Measurements from ENCODE around the gene PCDHB9.
"Not testable (repeated sequence)": the region's sequence is repeated elsewhere in the genome, so short reads cannot be mapped to it uniquely, and the experiment has no call there.

PCDHB9 gene

GRCh38 chr5:141223112-141223783 is 36.3 kb downstream of the PCDHB9 start, which contains the start of gene PCDHB14:
Gene PCDHB14, plus strand, starts transcription at chr5:141223343. Its CDS starts 163 bp downstream, at chr5:141223506.
- no peak for FAIRE-seq
- no peak for DNase-seq (ENCODE audit: insufficient read length, low spot score)
- TF ChIP-seq POU2F2 (IDR thresholded peaks at IDR 0.05; ENCODE audit: low read depth, low read length) (no peak), PAX5 (IDR thresholded peaks at IDR 0.05; ENCODE audit: insufficient read depth, low read length, severe bottlenecking) (no peak), TAF1 (IDR thresholded peaks at IDR 0.05; ENCODE audit: low read depth, low read length) (no peak), POLR2A (IDR thresholded peaks at IDR 0.05; ENCODE audit: low read depth, low read length) (no peak), POLR2AphosphoS5 (IDR thresholded peaks at IDR 0.05; ENCODE audit: low read depth, low read length) (no peak)

- FAIRE-seq; DNase-seq (ENCODE audit: insufficient read length, low spot score): not testable (repeated sequence)
These were observed 37.9 kb downstream of the PCDHB9 start for GRCh38 chr5:141224844-141225243.

- DNase-seq (ENCODE audit: insufficient read length, low spot score); FAIRE-seq: not testable (repeated sequence)
These were observed 38.5 kb downstream of the PCDHB9 start for GRCh38 chr5:141225421-141225820.

DNA sequence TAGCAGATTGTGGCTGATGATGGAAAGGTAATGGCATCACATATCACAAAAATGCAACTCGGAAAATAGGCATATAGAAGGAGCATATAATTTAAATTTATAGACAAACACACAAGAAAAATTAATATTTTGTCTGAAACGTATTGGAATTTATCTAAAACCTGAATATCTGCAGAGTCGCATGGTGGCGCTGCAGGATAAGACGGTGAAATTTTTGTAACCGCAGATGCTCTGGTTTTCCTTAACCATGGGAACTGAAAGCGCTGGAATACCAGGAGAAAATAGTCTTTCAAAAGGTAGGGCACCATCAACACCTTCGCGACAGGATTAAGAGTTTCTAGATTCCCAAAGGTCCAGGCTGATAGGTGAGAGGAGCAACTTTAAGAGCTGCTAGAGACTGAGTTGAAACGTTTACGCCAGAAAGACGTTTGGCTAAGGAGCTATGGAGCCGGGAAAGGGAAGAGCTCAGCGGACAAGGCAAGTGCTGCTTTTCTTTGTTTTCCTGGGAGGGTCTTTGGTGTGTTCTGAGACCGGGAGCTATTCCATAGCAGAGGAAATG is 47.2 kb downstream of the PCDHB9 start:
- TF ChIP-seq POLR2A (IDR thresholded peaks at IDR 0.05; ENCODE audit: low read depth, low read length) = no peak
- TF ChIP-seq POU2F2 (IDR thresholded peaks at IDR 0.05; ENCODE audit: low read depth, low read length) = no peak
- TF ChIP-seq POLR2AphosphoS5 (IDR thresholded peaks at IDR 0.05; ENCODE audit: low read depth, low read length) = no peak
- no peak for TF ChIP-seq PAX5 (IDR thresholded peaks at IDR 0.05; ENCODE audit: insufficient read depth, low read length, severe bottlenecking)
- no peak for TF ChIP-seq SPI1 (IDR thresholded peaks at IDR 0.05; ENCODE audit: low read depth, low read length)
- DNase-seq (ENCODE audit: insufficient read length, low spot score) (no peak), FAIRE-seq (no peak)

- DNase-seq (ENCODE audit: insufficient read length, low spot score) = not testable (repeated sequence)
These were observed 49.0 kb downstream of the PCDHB9 start for GRCh38 chr5:141235922-141236321.

GRCh38 chr5:141236516-141237313 is 49.8 kb downstream of the PCDHB9 start:
- FAIRE-seq (no peak), DNase-seq (ENCODE audit: insufficient read length, low spot score) (no peak)
- TF ChIP-seq POLR2AphosphoS5 (IDR thresholded peaks at IDR 0.05; ENCODE audit: low read depth, low read length) (no peak), SPI1 (IDR thresholded peaks at IDR 0.05; ENCODE audit: low read depth, low read length) (no peak), TAF1 (IDR thresholded peaks at IDR 0.05; ENCODE audit: low read depth, low read length) (no peak), PAX5 (IDR thresholded peaks at IDR 0.05; ENCODE audit: insufficient read depth, low read length, severe bottlenecking) (no peak), POU2F2 (IDR thresholded peaks at IDR 0.05; ENCODE audit: low read depth, low read length) (no peak), POLR2A (IDR thresholded peaks at IDR 0.05; ENCODE audit: low read depth, low read length) (no peak)

More at GRCh38 chr5:141235922-141236321, 49.0 kb downstream of the PCDHB9 start:
- not testable (repeated sequence) for FAIRE-seq
